Measurements from ENCODE around the gene GFPT2.

GFPT2 gene

DNA sequence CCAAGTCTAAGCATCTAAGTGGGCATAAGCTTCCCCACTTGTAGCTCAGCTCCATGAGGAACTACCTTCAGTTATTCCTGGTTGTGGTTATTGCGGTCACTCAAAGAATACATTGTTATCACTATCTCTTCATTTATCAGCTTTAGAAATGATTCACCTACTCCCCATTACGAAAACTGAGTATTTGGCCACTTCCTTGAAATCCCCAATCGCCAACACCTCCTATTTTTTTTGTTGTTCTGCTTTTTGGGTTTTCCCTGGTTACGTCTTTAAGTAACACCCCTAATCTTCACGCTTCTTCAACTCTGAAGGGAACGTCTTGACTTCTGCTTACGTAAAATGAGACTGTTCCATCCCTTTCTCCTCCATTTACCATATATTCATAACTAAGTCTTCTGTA, 81.9 kb downstream of the GFPT2 start:
- peak in 1 of 2 experiments; percentile 5 for DNase-seq

DNA sequence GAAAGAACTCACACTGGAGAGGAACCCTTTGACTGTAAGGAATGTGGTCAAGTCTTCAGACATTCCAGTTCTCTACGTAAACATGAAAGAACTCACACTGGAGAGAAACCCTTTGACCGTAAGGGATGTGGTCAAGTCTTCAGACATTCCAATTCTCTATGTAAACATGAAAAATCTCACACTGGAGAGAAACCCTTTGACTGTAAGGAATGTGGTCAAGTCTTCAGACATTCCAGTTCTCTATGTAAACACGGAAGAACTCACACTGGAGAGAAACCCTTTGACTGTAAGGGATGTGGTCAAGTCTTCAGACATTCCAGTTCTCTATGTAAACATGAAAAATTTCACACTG, 93.9 kb downstream of the GFPT2 start:
- no peak for DNase-seq

DNA sequence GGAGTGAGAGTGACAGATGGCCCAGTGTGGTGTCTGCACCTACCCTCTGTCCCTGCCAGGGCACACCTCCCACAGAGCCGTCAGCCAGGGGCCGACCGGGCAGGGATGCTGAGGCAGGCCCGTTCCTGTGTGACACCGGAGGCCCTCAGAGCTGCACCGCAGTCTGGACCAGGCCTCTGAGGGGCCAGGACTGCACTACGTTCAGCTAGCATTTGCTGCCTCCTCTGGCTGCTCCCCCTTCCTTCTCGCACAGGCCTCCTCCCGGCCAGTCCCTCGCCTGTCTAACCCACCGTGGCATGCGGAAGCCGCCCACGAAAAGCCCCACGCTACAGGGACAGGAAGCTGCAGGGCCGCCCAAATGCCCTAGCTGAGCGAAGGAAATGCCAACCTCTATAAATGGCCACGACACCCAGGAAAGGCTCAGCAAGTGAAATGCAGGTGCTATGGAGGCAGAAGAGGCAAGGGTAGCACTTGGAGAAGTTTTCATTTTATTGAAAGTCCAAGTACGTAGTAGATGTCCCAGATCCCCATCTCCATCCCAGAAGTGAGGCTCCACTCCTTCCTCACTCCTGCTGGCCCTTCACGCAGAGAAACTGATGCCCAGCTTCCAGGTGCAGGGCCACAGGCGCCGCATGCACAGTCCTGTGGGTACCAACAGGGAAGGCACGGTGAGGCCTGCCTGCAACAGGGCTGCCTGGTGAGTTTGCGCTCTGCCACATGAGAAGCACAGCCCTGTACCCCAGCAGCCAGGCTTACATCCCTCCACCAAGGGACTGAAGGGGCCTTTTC, 99.9 kb downstream of the GFPT2 start:
- no peak for DNase-seq

DNA sequence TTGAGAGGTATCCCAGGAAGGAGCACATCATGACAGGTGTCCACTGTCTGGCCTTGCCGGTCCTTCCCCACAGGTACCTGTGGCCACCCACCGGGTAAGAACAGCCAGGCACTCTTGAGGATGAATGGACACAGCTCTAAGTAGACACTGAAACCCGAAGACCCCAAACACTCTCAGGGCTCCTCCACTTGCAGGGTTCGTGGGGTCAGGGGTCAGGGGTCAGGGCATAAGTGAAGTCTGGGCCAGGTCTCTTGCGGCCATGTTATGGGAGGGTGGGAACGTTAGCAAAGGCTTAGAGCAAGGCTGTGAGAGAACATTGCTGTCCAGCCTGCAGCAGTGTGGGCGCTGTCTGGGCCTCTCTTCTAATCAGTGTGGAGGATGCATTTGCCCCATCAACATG, 101.2 kb downstream of the GFPT2 start:
- DNase-seq = no peak

DNA sequence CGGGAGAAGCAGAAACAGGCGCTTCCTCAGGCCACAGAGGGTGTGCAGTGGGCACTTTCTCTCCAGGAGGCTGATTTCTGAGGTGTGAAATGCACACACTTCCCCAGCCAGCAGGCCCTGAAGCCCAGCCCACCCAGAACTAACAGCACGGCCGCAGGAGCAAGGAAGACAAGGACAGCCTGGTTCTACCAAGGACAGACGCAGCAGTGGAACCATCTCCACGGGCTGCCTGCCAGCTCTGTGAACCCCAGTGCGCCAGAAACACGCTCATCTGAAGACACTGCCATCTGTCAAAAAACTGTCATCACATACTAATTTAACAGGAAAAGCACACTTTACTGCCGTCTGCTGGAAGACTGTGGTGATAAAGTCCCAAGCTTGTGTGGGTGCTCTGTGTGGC, 102.0 kb downstream of the GFPT2 start:
- no peak for DNase-seq
